AG10803 (cell line): Measurements from ENCODE around the gene EPHB2.

ENCODE experiments used
- DNase-seq: peaks from one replicate; pipeline ENCODE4 v3.0.0; 2010; ENCODE audit warnings: low read depth
- H3K4me3 ChIP-seq: 2 replicates; pipeline ENCODE4 v1.5.1; 2011; ENCODE audit warnings: mild to moderate bottlenecking, low read length, control low read depth
- CTCF ChIP-seq: conservative IDR thresholded peaks from 2 replicates; pipeline ENCODE4 v1.5.1; 2011; ENCODE audit warnings: mild to moderate bottlenecking, low read length, control low read depth, inconsistent platforms

Gene EPHB2

DNA sequence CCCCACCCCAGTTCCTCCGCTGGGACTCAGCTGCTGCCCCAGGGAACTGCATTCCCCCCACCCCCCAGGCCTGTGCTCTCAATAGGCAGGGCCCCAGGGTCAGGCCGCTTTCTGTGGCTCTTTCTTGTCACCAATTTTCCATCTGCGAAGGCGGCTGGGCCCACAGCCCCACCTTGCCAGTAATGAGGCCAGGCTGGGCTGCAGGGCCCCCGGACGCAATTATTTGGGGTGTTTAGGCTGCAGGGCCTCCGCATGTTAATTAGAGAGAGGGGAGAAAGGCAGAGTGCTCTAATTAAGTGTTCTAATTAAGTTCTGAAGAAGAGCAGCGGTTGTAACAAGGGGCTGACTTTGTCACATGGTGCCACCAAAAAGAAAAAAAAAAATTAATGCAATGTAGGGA lies 71.8 kb downstream of the EPHB2 start:
- DNase-seq, result no peak
- H3K4me3 ChIP-seq, result no peak overlapping the region
- TF ChIP-seq CTCF, result no peak

- no peak for DNase-seq
- TF ChIP-seq CTCF, result no peak
- H3K4me3 ChIP-seq, result no peak overlapping the region
Observed at GRCh38 chr1:22784317-22784716, 73.7 kb downstream of the EPHB2 start.

DNA sequence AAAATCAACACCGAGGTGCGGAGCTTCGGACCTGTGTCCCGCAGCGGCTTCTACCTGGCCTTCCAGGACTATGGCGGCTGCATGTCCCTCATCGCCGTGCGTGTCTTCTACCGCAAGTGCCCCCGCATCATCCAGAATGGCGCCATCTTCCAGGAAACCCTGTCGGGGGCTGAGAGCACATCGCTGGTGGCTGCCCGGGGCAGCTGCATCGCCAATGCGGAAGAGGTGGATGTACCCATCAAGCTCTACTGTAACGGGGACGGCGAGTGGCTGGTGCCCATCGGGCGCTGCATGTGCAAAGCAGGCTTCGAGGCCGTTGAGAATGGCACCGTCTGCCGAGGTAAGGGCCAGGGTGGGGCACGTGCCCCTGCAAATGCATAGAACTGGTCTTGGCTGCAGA lies 74.1 kb downstream of the EPHB2 start:
- no peak overlapping the region for H3K4me3 ChIP-seq
- no peak for TF ChIP-seq CTCF
- no peak for DNase-seq

DNA sequence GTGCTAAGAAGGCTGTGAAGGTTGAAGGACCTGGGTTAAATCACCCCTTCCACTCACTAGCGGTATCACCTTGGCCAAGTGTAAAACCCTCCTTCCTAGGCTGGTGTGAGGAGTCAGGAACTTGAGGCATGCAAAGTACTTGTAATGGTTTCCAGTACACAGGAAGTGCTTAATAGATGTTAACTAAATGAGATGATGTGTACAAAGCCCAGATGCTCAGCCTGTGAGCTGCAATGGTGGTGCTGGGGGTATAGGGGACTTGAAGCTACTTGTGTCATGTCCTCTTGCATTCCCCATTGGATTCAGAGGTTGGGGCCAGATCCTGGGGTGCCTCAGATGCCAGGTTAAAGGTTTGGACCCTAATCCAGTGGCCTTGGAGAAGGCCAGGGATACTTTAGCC lies 75.5 kb downstream of the EPHB2 start:
- TF ChIP-seq CTCF, result no peak
- no peak for DNase-seq
- H3K4me3 ChIP-seq, result no peak overlapping the region

GRCh38 chr1:22786719-22787489 lies 76.3 kb downstream of the EPHB2 start:
- DNase-seq, result no peak
- TF ChIP-seq CTCF, result no peak

DNA sequence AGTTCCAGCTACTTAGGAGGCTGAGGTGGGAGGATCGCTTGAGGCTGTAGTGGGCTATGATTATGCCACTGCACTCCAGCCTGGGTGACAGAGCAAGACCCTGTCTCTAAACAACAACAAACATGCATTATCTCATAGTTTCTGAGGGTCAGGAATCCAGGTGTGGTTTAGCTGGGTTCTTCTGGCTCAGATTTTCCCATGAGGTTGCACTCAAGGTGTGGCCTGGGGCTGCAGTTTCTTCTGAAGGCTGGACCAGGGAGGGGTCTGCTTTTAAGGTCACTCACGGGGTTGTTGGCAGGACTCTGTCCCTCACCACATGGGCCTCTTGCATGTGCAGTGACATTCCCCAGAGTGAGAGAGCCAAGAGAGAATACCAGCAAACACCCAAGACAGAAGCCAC lies 77.0 kb downstream of the EPHB2 start:
- no peak for DNase-seq
- TF ChIP-seq CTCF, result no peak

More at GRCh38 chr1:22786719-22787489, 76.3 kb downstream of the EPHB2 start:
- no peak overlapping the region for H3K4me3 ChIP-seq

GRCh38 chr1:22788254-22788661 lies 77.6 kb downstream of the EPHB2 start:
- TF ChIP-seq CTCF, result no peak
- H3K4me3 ChIP-seq, result no peak overlapping the region
- peak; percentile 51 for DNase-seq

More for the DNA sequence above, 77.0 kb downstream of the EPHB2 start:
- H3K4me3 ChIP-seq, result no peak overlapping the region
